ENCODE results near the gene MCU. TPM values are rescaled to one million over a fixed set of nuclear protein-coding genes. Genes with fewer than 3 reads are reported as not detected.

MCU gene
- total RNA-seq, 1 donor: 42.7 TPM

GRCh38 chr10:72886621-72887020, 194.7 kb downstream of the MCU start:
- Histone ChIP-seq H3K9me3 (ENCODE audit: low read depth, low read length) (no peaks in the 10 kb centered on the region), H3K27ac (ENCODE audit: low read depth, low read length) (no peak overlapping the region), H3K4me2 (ENCODE audit: insufficient read depth, low read length) (no peak overlapping the region), H3K36me3 (ENCODE audit: insufficient read depth, low read length) (peaks cover 13% of the 10 kb centered on the region), H4K20me1 (ENCODE audit: insufficient read depth, low read length) (no peaks in the 10 kb centered on the region), H3K27me3 (ENCODE audit: insufficient read depth, low read length) (no peaks in the 10 kb centered on the region), H3K4me1 (ENCODE audit: insufficient read depth, low read length) (no peaks in the 10 kb centered on the region), H2AFZ (ENCODE audit: low read length) (no peak overlapping the region), H3K4me3 (ENCODE audit: insufficient read depth, low read length) (no peak overlapping the region), H3K79me2 (ENCODE audit: insufficient read depth, low read length) (no peaks in the 10 kb centered on the region)
- TF ChIP-seq CTCF (IDR thresholded peaks at IDR 0.05; ENCODE audit: extremely low read depth, low read depth, low read length): no peak
- no peak for DNase-seq (ENCODE audit: insufficient read length, low spot score, missing footprints)

DNA sequence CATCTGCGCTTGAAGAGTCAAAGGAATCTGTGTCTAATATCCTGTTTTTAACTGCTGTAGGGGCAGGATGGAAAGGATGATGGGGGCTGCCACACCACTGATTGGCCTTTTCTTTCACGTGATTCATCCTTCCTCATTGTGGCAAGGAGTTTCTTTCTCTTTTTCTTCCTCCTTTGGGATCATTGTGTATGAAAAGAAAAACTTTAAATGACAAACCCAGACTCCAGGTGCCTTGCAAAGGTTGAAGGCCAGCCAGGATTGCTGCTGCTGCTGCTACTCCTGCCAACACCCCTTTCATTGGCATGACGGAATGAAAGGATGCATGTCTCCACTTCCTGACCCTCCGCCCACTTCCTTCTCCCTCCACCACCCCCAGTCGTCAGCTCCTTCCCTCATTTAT, 195.1 kb downstream of the MCU start:
- no peak for DNase-seq (ENCODE audit: insufficient read length, low spot score, missing footprints)
- H3K36me3 ChIP-seq (ENCODE audit: insufficient read depth, low read length): peaks cover 13% of the 10 kb centered on the region
- H3K4me2 ChIP-seq (ENCODE audit: insufficient read depth, low read length): peak overlapping the region; percentile 5
- H2AFZ ChIP-seq (ENCODE audit: low read length): no peak overlapping the region
- no peaks in the 10 kb centered on the region for H3K79me2 ChIP-seq (ENCODE audit: insufficient read depth, low read length)
- H4K20me1 ChIP-seq (ENCODE audit: insufficient read depth, low read length): no peaks in the 10 kb centered on the region
- no peaks in the 10 kb centered on the region for H3K9me3 ChIP-seq (ENCODE audit: low read depth, low read length)
- no peak overlapping the region for H3K4me3 ChIP-seq (ENCODE audit: insufficient read depth, low read length)
- no peak for TF ChIP-seq CTCF (IDR thresholded peaks at IDR 0.05; ENCODE audit: extremely low read depth, low read depth, low read length)
- no peaks in the 10 kb centered on the region for H3K4me1 ChIP-seq (ENCODE audit: insufficient read depth, low read length)
- no peak overlapping the region for H3K27ac ChIP-seq (ENCODE audit: low read depth, low read length)
- no peaks in the 10 kb centered on the region for H3K27me3 ChIP-seq (ENCODE audit: insufficient read depth, low read length)

GRCh38 chr10:72888151-72888638, 196.3 kb downstream of the MCU start:
- H3K27ac ChIP-seq (ENCODE audit: low read depth, low read length): no peak overlapping the region
- no peaks in the 10 kb centered on the region for H3K9me3 ChIP-seq (ENCODE audit: low read depth, low read length)
- no peaks in the 10 kb centered on the region for H4K20me1 ChIP-seq (ENCODE audit: insufficient read depth, low read length)
- H3K4me2 ChIP-seq (ENCODE audit: insufficient read depth, low read length): no peak overlapping the region
- no peaks in the 10 kb centered on the region for H3K27me3 ChIP-seq (ENCODE audit: insufficient read depth, low read length)
- no peak for TF ChIP-seq CTCF (IDR thresholded peaks at IDR 0.05; ENCODE audit: extremely low read depth, low read depth, low read length)
- no peak overlapping the region for H2AFZ ChIP-seq (ENCODE audit: low read length)
- peaks cover 13% of the 10 kb centered on the region for H3K36me3 ChIP-seq (ENCODE audit: insufficient read depth, low read length)
- no peak for DNase-seq (ENCODE audit: insufficient read length, low spot score, missing footprints)
- no peaks in the 10 kb centered on the region for H3K79me2 ChIP-seq (ENCODE audit: insufficient read depth, low read length)
- H3K4me1 ChIP-seq (ENCODE audit: insufficient read depth, low read length): no peaks in the 10 kb centered on the region
- no peak overlapping the region for H3K4me3 ChIP-seq (ENCODE audit: insufficient read depth, low read length)

- Histone ChIP-seq H3K36me3 (ENCODE audit: insufficient read depth, low read length) (peaks cover 13% of the 10 kb centered on the region), H3K4me3 (ENCODE audit: insufficient read depth, low read length) (no peak overlapping the region), H3K27ac (ENCODE audit: low read depth, low read length) (no peak overlapping the region), H3K79me2 (ENCODE audit: insufficient read depth, low read length) (no peaks in the 10 kb centered on the region), H3K4me2 (ENCODE audit: insufficient read depth, low read length) (no peak overlapping the region), H3K27me3 (ENCODE audit: insufficient read depth, low read length) (no peaks in the 10 kb centered on the region), H4K20me1 (ENCODE audit: insufficient read depth, low read length) (no peaks in the 10 kb centered on the region), H2AFZ (ENCODE audit: low read length) (no peak overlapping the region), H3K4me1 (ENCODE audit: insufficient read depth, low read length) (no peaks in the 10 kb centered on the region), H3K9me3 (ENCODE audit: low read depth, low read length) (no peaks in the 10 kb centered on the region)
- no peak for DNase-seq (ENCODE audit: insufficient read length, low spot score, missing footprints)
- no peak for TF ChIP-seq CTCF (IDR thresholded peaks at IDR 0.05; ENCODE audit: extremely low read depth, low read depth, low read length)
These were observed 197.5 kb downstream of the MCU start for GRCh38 chr10:72889391-72889831.

All from osteoblast (primary cell).